Endodermal cell (in vitro differentiated cells): ENCODE results near the gene DOCK8. TPM values are rescaled to one million over a fixed set of nuclear protein-coding genes. Genes with fewer than 3 reads are reported as not detected.

Source experiments
- DNase-seq: peaks from one replicate; pipeline ENCODE4 v3.0.0-alpha.2; 2017
- H3K27ac ChIP-seq: 2 replicates; pipeline ENCODE4 v1.5.1; 2013; ENCODE audit warnings: mild to moderate bottlenecking, low read depth, low read length, moderate library complexity
- H3K27me3 ChIP-seq: 2 replicates; pipeline ENCODE4 v1.6.1; 2013; ENCODE audit warnings: mild to moderate bottlenecking, low read length, moderate library complexity; ENCODE audit not compliant: insufficient read depth, control insufficient read depth, poor library complexity, severe bottlenecking
- H3K36me3 ChIP-seq: 2 replicates; pipeline ENCODE4 v1.7.0; 2013; ENCODE audit warnings: mild to moderate bottlenecking, low read length, moderate library complexity; ENCODE audit not compliant: control insufficient read depth, insufficient read depth
- H3K4me1 ChIP-seq: one replicate; pipeline ENCODE4 v1.7.0; 2013; ENCODE audit warnings: low read length; ENCODE audit not compliant: control insufficient read depth, insufficient read depth
- H3K4me3 ChIP-seq: 2 replicates; pipeline ENCODE4 v1.5.1; 2013; ENCODE audit warnings: mild to moderate bottlenecking, low read length, moderate library complexity
- H3K9ac ChIP-seq: 2 replicates; pipeline ENCODE4 v1.6.1; 2013; ENCODE audit warnings: mild to moderate bottlenecking, low read length, moderate library complexity; ENCODE audit not compliant: poor library complexity, severe bottlenecking; ENCODE audit errors: extremely low read depth
- H3K9me3 ChIP-seq: 2 replicates; pipeline ENCODE4 v1.6.1; 2013; ENCODE audit warnings: mild to moderate bottlenecking, low read length, moderate library complexity; ENCODE audit not compliant: control insufficient read depth
- H3K27ac Mint-ChIP-seq: 2 replicates; pipeline ENCODE4 v1.8.0; 2020; ENCODE audit warnings: mixed read lengths
- H3K27me3 Mint-ChIP-seq: 2 replicates; pipeline ENCODE4 v1.8.0; 2021; ENCODE audit warnings: mild to moderate bottlenecking, mixed read lengths; ENCODE audit not compliant: insufficient read depth
- H3K36me3 Mint-ChIP-seq: 2 replicates; pipeline ENCODE4 v1.8.0; 2020; ENCODE audit warnings: low read depth, mixed read lengths
- H3K4me1 Mint-ChIP-seq: 2 replicates; pipeline ENCODE4 v1.8.0; 2020; ENCODE audit warnings: mixed read lengths
- H3K4me3 Mint-ChIP-seq: 2 replicates; pipeline ENCODE4 v1.8.0; 2020; ENCODE audit warnings: mild to moderate bottlenecking, moderate library complexity, mixed read lengths
- H3K9me3 Mint-ChIP-seq: 2 replicates; pipeline ENCODE4 v1.8.0; 2020; ENCODE audit warnings: mild to moderate bottlenecking, mixed read lengths
- CTCF ChIP-seq: fragments of 200-600 bp; sonication (generic); conservative IDR thresholded peaks from 2 replicates; pipeline ENCODE4 v1.5.0; 2021; ENCODE audit warnings: antibody characterized with exemption, mild to moderate bottlenecking
- WGBS, 2 experiments: methylation state at CpG; one replicate each; pipeline versions ENCODE4 v1.1.5 to v1.1.7; 2013; ENCODE audit warnings: missing lambda C conversion rate in 2 of 2, mixed read lengths in 1 of 2; ENCODE audit not compliant: insufficient coverage in 1 of 2, insufficient read length in 1 of 2; 5-methylcytosine and 5-hydroxymethylcytosine counted together
- total RNA-seq, 2 donors: library from RNA; stranded (reverse); fragmentation: NEBNext Ultra II Directional in 1 of 2; extraction: Animal tissue kit (Norgen Biotek cat#: 25700) in 1 of 2; gene quantifications; 2 replicates in 1 of 2; 3 replicates in 1 of 2; pipeline ENCODE4 v1.2.1, GENCODE V29; 2021

DOCK8 gene
- total RNA-seq, 2 donors from 2014 or later: 26.9 to 28.1 TPM

GRCh38 chr9:419571-420171 is 205.0 kb downstream of the DOCK8 start:
- WGBS, 2 experiments: 88 to 92% methylated on average over 4 of the region's 5 CpGs
- no peaks in the 10 kb centered on the region for H3K4me1 Mint-ChIP-seq
- H3K27ac ChIP-seq: no peak overlapping the region

GRCh38 chr9:421896-422295 is 207.2 kb downstream of the DOCK8 start:
- no peak for DNase-seq
- WGBS, 2 experiments: 86% methylated on average over 5 to 6 of the region's 6 CpGs
- no peak overlapping the region for H3K27ac Mint-ChIP-seq

More at GRCh38 chr9:419571-420171, 205.0 kb downstream of the DOCK8 start:
- Histone ChIP-seq H3K4me3 (no peak overlapping the region), H3K4me1 (no peaks in the 10 kb centered on the region), H3K36me3 (no peaks in the 10 kb centered on the region), H3K27me3 (no peaks in the 10 kb centered on the region), H3K9me3 (no peaks in the 10 kb centered on the region), H3K9ac (no peak overlapping the region)
- Mint-ChIP-seq H3K36me3 (peaks cover 19% of the 10 kb centered on the region), H3K4me3 (no peak overlapping the region), H3K27me3 (no peaks in the 10 kb centered on the region), H3K9me3 (no peaks in the 10 kb centered on the region), H3K27ac (no peak overlapping the region)
- TF ChIP-seq CTCF: no peak
- DNase-seq: no peak

GRCh38 chr9:426264-426663 is 211.6 kb downstream of the DOCK8 start:
- peaks cover 6% of the 10 kb centered on the region for H3K4me1 Mint-ChIP-seq
- no peaks in the 10 kb centered on the region for H3K9me3 Mint-ChIP-seq
- peaks cover 35% of the 10 kb centered on the region for H3K36me3 Mint-ChIP-seq
- DNase-seq: no peak
- no peak for TF ChIP-seq CTCF
- Histone ChIP-seq H3K4me3 (no peak overlapping the region), H3K9ac (no peak overlapping the region), H3K36me3 (peaks cover 8% of the 10 kb centered on the region), H3K4me1 (peaks cover 5% of the 10 kb centered on the region), H3K27ac (no peak overlapping the region), H3K27me3 (no peaks in the 10 kb centered on the region), H3K9me3 (no peaks in the 10 kb centered on the region)
- H3K27ac Mint-ChIP-seq: peak overlapping the region; percentile 72
- H3K4me3 Mint-ChIP-seq: no peak overlapping the region
- 96 to 98% methylated on average over 6 of the region's 6 CpGs for WGBS, 2 experiments
- no peaks in the 10 kb centered on the region for H3K27me3 Mint-ChIP-seq

More at GRCh38 chr9:421896-422295, 207.2 kb downstream of the DOCK8 start:
- no peaks in the 10 kb centered on the region for H3K27me3 Mint-ChIP-seq
- no peak overlapping the region for H3K9ac ChIP-seq
- peaks cover 2% of the 10 kb centered on the region for H3K4me1 ChIP-seq
- no peak overlapping the region for H3K4me3 Mint-ChIP-seq
- no peak overlapping the region for H3K27ac ChIP-seq
- peaks cover under 1% of the 10 kb centered on the region for H3K4me1 Mint-ChIP-seq
- H3K36me3 Mint-ChIP-seq: peaks cover 19% of the 10 kb centered on the region
- H3K9me3 Mint-ChIP-seq: no peaks in the 10 kb centered on the region
- no peak overlapping the region for H3K4me3 ChIP-seq
- H3K27me3 ChIP-seq: no peaks in the 10 kb centered on the region
- no peak for TF ChIP-seq CTCF
- H3K9me3 ChIP-seq: no peaks in the 10 kb centered on the region
- no peaks in the 10 kb centered on the region for H3K36me3 ChIP-seq
